Measurements from ENCODE around the gene POC1A.

- TF ChIP-seq CTCF (conservative IDR thresholded peaks at IDR 0.05) (no peak), EZH2 (IDR thresholded peaks at IDR 0.05; ENCODE audit: low read depth) (no peak)
Observed at GRCh38 chr3:52200981-52201679, 46.9 kb upstream of the POC1A start.

All from PC-9 (cell line).